ENCODE data around the gene CD6. TPM values are rescaled to one million over a fixed set of nuclear protein-coding genes. Genes with fewer than 3 reads are reported as not detected.

Gene CD6
- total RNA-seq, 1 donor from 2014 or later: not detected

- TF ChIP-seq EZH2 (IDR thresholded peaks at IDR 0.05) (no peak), EZH2phosphoT487 (IDR thresholded peaks at IDR 0.05) (no peak)
- TF ChIP-seq, protein P1, sequence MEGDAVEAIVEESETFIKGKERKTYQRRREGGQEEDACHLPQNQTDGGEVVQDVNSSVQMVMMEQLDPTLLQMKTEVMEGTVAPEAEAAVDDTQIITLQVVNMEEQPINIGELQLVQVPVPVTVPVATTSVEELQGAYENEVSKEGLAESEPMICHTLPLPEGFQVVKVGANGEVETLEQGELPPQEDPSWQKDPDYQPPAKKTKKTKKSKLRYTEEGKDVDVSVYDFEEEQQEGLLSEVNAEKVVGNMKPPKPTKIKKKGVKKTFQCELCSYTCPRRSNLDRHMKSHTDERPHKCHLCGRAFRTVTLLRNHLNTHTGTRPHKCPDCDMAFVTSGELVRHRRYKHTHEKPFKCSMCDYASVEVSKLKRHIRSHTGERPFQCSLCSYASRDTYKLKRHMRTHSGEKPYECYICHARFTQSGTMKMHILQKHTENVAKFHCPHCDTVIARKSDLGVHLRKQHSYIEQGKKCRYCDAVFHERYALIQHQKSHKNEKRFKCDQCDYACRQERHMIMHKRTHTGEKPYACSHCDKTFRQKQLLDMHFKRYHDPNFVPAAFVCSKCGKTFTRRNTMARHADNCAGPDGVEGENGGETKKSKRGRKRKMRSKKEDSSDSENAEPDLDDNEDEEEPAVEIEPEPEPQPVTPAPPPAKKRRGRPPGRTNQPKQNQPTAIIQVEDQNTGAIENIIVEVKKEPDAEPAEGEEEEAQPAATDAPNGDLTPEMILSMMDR (IDR thresholded peaks at IDR 0.05): no peak
- H3K4me1 Mint-ChIP-seq: peaks cover 33% of the 10 kb centered on the region
- Histone ChIP-seq H3F3A (ENCODE audit: low read depth) (no peaks in the 10 kb centered on the region), H3K79me2 (ENCODE audit: low read depth) (peaks cover 16% of the 10 kb centered on the region), H3K4me2 (no peak overlapping the region), H4K20me1 (ENCODE audit: low read depth) (peaks cover 26% of the 10 kb centered on the region), H2AFZ (replicated peaks) (no peak overlapping the region), H3K36me3 (no peaks in the 10 kb centered on the region), H3K27ac (no peak overlapping the region), H3K9ac (no peak overlapping the region), H3K27me3 (no peaks in the 10 kb centered on the region), H3K4me1 (peaks cover 7% of the 10 kb centered on the region), H3K4me3 (no peak overlapping the region), H3K9me3 (ENCODE audit: low read depth) (no peaks in the 10 kb centered on the region)
- H3K27me3 Mint-ChIP-seq (ENCODE audit: insufficient read depth, low read depth): peaks cover 2% of the 10 kb centered on the region
- H3K36me3 Mint-ChIP-seq: peaks cover 22% of the 10 kb centered on the region
- H3K4me3 Mint-ChIP-seq: peak overlapping the region; percentile 97
- no peak for DNase-seq (ENCODE audit: low spot score)
- H3K27ac Mint-ChIP-seq: no peak overlapping the region
- no peaks in the 10 kb centered on the region for H3K9me3 Mint-ChIP-seq
Observed at GRCh38 chr11:60927061-60927592, 44.4 kb upstream of the CD6 start.

- peaks cover 18% of the 10 kb centered on the region for H3K36me3 Mint-ChIP-seq
- Histone ChIP-seq H3K4me2 (no peak overlapping the region), H3K9me3 (ENCODE audit: low read depth) (no peaks in the 10 kb centered on the region), H3K27me3 (no peaks in the 10 kb centered on the region), H3F3A (ENCODE audit: low read depth) (peaks cover 1% of the 10 kb centered on the region), H3K4me1 (peaks cover 12% of the 10 kb centered on the region), H4K20me1 (ENCODE audit: low read depth) (peaks cover 30% of the 10 kb centered on the region), H3K4me3 (no peak overlapping the region), H3K9ac (no peak overlapping the region), H3K79me2 (ENCODE audit: low read depth) (peaks cover 16% of the 10 kb centered on the region), H2AFZ (replicated peaks) (no peak overlapping the region), H3K36me3 (no peaks in the 10 kb centered on the region), H3K27ac (no peak overlapping the region)
- no peak overlapping the region for H3K4me3 Mint-ChIP-seq
- no peaks in the 10 kb centered on the region for H3K9me3 Mint-ChIP-seq
- H3K27ac Mint-ChIP-seq: no peak overlapping the region
- peaks cover 33% of the 10 kb centered on the region for H3K4me1 Mint-ChIP-seq
- no peak for DNase-seq (ENCODE audit: low spot score)
- peaks cover 2% of the 10 kb centered on the region for H3K27me3 Mint-ChIP-seq (ENCODE audit: insufficient read depth, low read depth)
- TF ChIP-seq EZH2phosphoT487 (IDR thresholded peaks at IDR 0.05): no peak
- no peak for TF ChIP-seq EZH2 (IDR thresholded peaks at IDR 0.05)
- TF ChIP-seq, protein P1 (IDR thresholded peaks at IDR 0.05): no peak
Observed at GRCh38 chr11:60927600-60927999, 43.9 kb upstream of the CD6 start.

GRCh38 chr11:60928563-60929001 is 42.9 kb upstream of the CD6 start:
- peaks cover 16% of the 10 kb centered on the region for H3K36me3 Mint-ChIP-seq
- H3K27me3 Mint-ChIP-seq (ENCODE audit: insufficient read depth, low read depth): peaks cover 2% of the 10 kb centered on the region
- H3K9me3 Mint-ChIP-seq: no peaks in the 10 kb centered on the region
- H3K4me3 Mint-ChIP-seq: no peak overlapping the region
- peaks cover 4% of the 10 kb centered on the region for H3F3A ChIP-seq (ENCODE audit: low read depth)
- H3K9me3 ChIP-seq (ENCODE audit: low read depth): no peaks in the 10 kb centered on the region
- peaks cover 32% of the 10 kb centered on the region for H3K4me1 Mint-ChIP-seq
- no peak overlapping the region for H3K4me2 ChIP-seq
- no peak overlapping the region for H2AFZ ChIP-seq (replicated peaks)
- no peak overlapping the region for H3K27ac Mint-ChIP-seq
- peaks cover 16% of the 10 kb centered on the region for H3K79me2 ChIP-seq (ENCODE audit: low read depth)
- TF ChIP-seq, protein P1 (IDR thresholded peaks at IDR 0.05): no peak
- TF ChIP-seq EZH2phosphoT487 (IDR thresholded peaks at IDR 0.05) (no peak), EZH2 (IDR thresholded peaks at IDR 0.05) (no peak)
- H3K27me3 ChIP-seq: no peaks in the 10 kb centered on the region
- peaks cover 15% of the 10 kb centered on the region for H3K4me1 ChIP-seq
- no peak overlapping the region for H3K27ac ChIP-seq
- H3K9ac ChIP-seq: no peak overlapping the region
- no peak for DNase-seq (ENCODE audit: low spot score)
- H3K4me3 ChIP-seq: no peak overlapping the region
- peaks cover 40% of the 10 kb centered on the region for H4K20me1 ChIP-seq (ENCODE audit: low read depth)
- no peaks in the 10 kb centered on the region for H3K36me3 ChIP-seq
